ENCODE results near the gene ACAP3. TPM values are rescaled to one million over a fixed set of nuclear protein-coding genes. Genes with fewer than 3 reads are reported as not detected.
A peak's percentile ranks its signal among the peaks of the same experiment; 100 is the strongest.

The ACAP3 gene
- total and polyA plus RNA-seq, 2 experiments from 2014 or later: 8.1 to 31.9 TPM

DNA sequence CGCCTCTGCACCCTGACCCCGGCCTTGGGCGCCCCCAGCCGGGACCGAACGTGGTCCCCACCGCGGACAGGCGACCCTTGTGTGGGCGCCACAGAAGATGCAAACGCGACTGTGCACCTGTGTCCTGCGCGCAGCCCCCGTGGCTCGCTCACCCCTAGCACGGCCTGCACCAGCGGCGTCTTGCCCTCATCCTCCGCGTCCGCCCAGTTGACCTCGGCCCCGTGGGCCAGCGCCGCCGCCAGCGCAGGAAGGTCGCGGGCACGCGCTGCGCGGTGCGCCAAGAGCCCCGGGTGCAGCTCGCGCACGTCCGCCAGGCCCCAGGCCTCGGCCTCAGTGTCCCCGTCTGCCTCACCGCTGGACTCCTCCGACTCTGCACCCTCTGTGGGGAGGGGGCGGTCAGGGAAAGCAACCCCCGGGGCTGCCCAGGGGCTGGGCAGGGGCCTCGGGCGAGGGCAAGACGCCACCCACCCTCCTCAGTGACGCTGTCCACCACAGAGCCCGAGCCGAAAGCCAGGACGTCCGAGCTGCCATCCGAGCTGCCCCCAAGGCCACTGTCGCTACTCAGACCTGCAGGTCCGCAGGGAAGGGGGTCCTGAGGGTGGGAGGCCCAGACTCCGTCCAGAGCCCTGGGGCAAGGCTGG lies 13.4 kb downstream of the ACAP3 start:
- ATAC-seq (peak; percentile 15), DNase-seq (ENCODE audit: low spot score) (no peak)
- Histone ChIP-seq H3K36me3 (ENCODE audit: insufficient read depth) (no peaks in the 10 kb centered on the region), H3K4me3 (peak overlapping the region; percentile 59), H3K4me1 (ENCODE audit: insufficient read depth) (no peaks in the 10 kb centered on the region), H3K27ac (ENCODE audit: low read depth) (no peak overlapping the region), H3K4me2 (peak overlapping the region; percentile 73; the same call in 1 of the 2 replicates), H3F3A (replicated peaks; ENCODE audit: low read depth) (0 out of 2 replicates have a peak, but pooled peaks cover 9% of the 10 kb centered on the region), H4K20me1 (replicated peaks; ENCODE audit: insufficient read depth) (no peaks in the 10 kb centered on the region), H3K79me2 (replicated peaks; ENCODE audit: insufficient read depth) (no peaks in the 10 kb centered on the region), H2AFZ (peak overlapping the region; percentile 47; the same call in 1 of the 2 replicates), H3K9me2 (ENCODE audit: insufficient read depth) (no peaks in the 10 kb centered on the region), H3K27me3 (ENCODE audit: insufficient read depth) (no peaks in the 10 kb centered on the region)
- H3K4me1 Mint-ChIP-seq: peaks cover 4% of the 10 kb centered on the region; the same call in 1 of the 3 replicates
- no peak overlapping the region for H3K27ac Mint-ChIP-seq
- no peak overlapping the region for H3K4me3 Mint-ChIP-seq
- no peaks in the 10 kb centered on the region for H3K36me3 Mint-ChIP-seq (ENCODE audit: low read depth)
- peaks cover 3% of the 10 kb centered on the region; the same call in 2 of the 3 replicates for H3K9me3 Mint-ChIP-seq
- peaks cover 11% of the 10 kb centered on the region for H3K27me3 Mint-ChIP-seq (ENCODE audit: insufficient read depth, low read depth, poor library complexity)
- TF ChIP-seq, protein P1, sequence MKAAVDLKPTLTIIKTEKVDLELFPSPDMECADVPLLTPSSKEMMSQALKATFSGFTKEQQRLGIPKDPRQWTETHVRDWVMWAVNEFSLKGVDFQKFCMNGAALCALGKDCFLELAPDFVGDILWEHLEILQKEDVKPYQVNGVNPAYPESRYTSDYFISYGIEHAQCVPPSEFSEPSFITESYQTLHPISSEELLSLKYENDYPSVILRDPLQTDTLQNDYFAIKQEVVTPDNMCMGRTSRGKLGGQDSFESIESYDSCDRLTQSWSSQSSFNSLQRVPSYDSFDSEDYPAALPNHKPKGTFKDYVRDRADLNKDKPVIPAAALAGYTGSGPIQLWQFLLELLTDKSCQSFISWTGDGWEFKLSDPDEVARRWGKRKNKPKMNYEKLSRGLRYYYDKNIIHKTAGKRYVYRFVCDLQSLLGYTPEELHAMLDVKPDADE (IDR thresholded peaks at IDR 0.05): no peak
- no peak for TF ChIP-seq CREB1 (CRISPR knock-in tag; IDR thresholded peaks at IDR 0.05; ENCODE audit: low read depth)
- TF ChIP-seq, protein P2, sequence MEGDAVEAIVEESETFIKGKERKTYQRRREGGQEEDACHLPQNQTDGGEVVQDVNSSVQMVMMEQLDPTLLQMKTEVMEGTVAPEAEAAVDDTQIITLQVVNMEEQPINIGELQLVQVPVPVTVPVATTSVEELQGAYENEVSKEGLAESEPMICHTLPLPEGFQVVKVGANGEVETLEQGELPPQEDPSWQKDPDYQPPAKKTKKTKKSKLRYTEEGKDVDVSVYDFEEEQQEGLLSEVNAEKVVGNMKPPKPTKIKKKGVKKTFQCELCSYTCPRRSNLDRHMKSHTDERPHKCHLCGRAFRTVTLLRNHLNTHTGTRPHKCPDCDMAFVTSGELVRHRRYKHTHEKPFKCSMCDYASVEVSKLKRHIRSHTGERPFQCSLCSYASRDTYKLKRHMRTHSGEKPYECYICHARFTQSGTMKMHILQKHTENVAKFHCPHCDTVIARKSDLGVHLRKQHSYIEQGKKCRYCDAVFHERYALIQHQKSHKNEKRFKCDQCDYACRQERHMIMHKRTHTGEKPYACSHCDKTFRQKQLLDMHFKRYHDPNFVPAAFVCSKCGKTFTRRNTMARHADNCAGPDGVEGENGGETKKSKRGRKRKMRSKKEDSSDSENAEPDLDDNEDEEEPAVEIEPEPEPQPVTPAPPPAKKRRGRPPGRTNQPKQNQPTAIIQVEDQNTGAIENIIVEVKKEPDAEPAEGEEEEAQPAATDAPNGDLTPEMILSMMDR (conservative IDR thresholded peaks at IDR 0.05; ENCODE audit: low read depth in 2 of 2): 0 out of 4 replicates have a peak, but pooled peaks of 1 of the 2 experiments have one; percentile 7

DNA sequence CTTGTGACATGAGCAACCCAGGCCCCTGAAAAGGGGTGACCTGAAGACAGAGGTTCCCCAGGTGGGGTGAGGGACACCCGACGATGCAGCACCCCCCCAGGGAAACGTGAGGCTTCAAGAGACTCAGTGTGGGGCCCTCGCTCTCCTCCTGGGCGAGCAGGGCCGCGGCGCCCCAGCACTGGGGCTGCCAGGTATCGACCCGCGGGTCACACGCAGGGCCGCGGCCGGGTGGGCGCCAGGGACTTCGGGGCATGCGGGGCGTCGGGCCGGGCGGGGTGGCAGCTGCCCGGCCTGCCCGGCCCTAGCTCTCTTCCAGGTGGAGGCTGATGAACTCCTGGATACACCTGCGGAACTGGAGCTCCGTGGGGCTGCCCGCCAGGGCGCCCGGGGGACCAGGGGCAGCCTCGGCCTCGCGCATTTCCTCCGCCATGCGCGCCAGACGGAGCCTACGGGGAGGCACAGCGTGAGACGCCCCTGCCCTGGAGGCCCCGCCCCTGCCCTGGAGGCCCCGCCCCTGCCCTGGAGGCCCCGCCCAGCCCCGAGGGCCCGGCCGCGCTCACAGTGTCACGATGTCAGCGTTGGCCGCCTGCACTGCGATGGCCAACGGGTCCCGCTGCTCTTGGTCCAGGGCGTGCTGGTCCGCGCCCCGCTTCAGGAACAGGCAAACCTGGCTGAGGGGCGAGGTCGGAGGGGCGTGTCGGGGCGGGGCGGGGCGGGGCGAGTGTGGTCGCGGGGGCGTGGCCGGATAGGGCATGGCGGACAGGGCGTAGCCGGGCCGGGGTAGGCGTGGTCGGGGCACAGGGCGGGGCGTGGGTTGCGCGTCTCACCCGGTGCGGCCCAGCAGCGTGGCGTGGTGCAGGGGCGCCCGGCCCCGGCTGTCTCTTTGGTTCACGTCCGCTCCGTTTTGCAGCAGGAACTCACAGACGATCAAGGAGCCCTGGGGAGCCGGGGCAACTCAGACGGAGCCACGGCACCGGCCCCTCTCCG lies 14.2 kb downstream of the ACAP3 start:
- 0 out of 2 replicates have a peak, but pooled peaks cover 9% of the 10 kb centered on the region for H3F3A ChIP-seq (replicated peaks; ENCODE audit: low read depth)
- H3K79me2 ChIP-seq (replicated peaks; ENCODE audit: insufficient read depth): no peaks in the 10 kb centered on the region
- H3K4me2 ChIP-seq: peak overlapping the region; percentile 73; the same call in 1 of the 2 replicates
- H3K4me3 Mint-ChIP-seq: no peak overlapping the region
- H3K9me3 Mint-ChIP-seq: peaks cover 3% of the 10 kb centered on the region; the same call in 2 of the 3 replicates
- no peaks in the 10 kb centered on the region for H3K36me3 ChIP-seq (ENCODE audit: insufficient read depth)
- no peak overlapping the region for H3K27ac Mint-ChIP-seq
- peak overlapping the region; percentile 59 for H3K4me3 ChIP-seq
- no peaks in the 10 kb centered on the region for H3K9me2 ChIP-seq (ENCODE audit: insufficient read depth)
- no peaks in the 10 kb centered on the region for H3K4me1 ChIP-seq (ENCODE audit: insufficient read depth)
- peak; percentile 83 for DNase-seq (ENCODE audit: low spot score)
- no peak overlapping the region for H3K27ac ChIP-seq (ENCODE audit: low read depth)
- H3K36me3 Mint-ChIP-seq (ENCODE audit: low read depth): no peaks in the 10 kb centered on the region
- H4K20me1 ChIP-seq (replicated peaks; ENCODE audit: insufficient read depth): no peaks in the 10 kb centered on the region
- H3K4me1 Mint-ChIP-seq: peaks cover 4% of the 10 kb centered on the region; the same call in 1 of the 3 replicates
- H3K27me3 Mint-ChIP-seq (ENCODE audit: insufficient read depth, low read depth, poor library complexity): peaks cover 11% of the 10 kb centered on the region
- peak overlapping the region; percentile 47; the same call in 1 of the 2 replicates for H2AFZ ChIP-seq
- no peaks in the 10 kb centered on the region for H3K27me3 ChIP-seq (ENCODE audit: insufficient read depth)
- ATAC-seq: peak; percentile 69
- TF ChIP-seq, protein P3, sequence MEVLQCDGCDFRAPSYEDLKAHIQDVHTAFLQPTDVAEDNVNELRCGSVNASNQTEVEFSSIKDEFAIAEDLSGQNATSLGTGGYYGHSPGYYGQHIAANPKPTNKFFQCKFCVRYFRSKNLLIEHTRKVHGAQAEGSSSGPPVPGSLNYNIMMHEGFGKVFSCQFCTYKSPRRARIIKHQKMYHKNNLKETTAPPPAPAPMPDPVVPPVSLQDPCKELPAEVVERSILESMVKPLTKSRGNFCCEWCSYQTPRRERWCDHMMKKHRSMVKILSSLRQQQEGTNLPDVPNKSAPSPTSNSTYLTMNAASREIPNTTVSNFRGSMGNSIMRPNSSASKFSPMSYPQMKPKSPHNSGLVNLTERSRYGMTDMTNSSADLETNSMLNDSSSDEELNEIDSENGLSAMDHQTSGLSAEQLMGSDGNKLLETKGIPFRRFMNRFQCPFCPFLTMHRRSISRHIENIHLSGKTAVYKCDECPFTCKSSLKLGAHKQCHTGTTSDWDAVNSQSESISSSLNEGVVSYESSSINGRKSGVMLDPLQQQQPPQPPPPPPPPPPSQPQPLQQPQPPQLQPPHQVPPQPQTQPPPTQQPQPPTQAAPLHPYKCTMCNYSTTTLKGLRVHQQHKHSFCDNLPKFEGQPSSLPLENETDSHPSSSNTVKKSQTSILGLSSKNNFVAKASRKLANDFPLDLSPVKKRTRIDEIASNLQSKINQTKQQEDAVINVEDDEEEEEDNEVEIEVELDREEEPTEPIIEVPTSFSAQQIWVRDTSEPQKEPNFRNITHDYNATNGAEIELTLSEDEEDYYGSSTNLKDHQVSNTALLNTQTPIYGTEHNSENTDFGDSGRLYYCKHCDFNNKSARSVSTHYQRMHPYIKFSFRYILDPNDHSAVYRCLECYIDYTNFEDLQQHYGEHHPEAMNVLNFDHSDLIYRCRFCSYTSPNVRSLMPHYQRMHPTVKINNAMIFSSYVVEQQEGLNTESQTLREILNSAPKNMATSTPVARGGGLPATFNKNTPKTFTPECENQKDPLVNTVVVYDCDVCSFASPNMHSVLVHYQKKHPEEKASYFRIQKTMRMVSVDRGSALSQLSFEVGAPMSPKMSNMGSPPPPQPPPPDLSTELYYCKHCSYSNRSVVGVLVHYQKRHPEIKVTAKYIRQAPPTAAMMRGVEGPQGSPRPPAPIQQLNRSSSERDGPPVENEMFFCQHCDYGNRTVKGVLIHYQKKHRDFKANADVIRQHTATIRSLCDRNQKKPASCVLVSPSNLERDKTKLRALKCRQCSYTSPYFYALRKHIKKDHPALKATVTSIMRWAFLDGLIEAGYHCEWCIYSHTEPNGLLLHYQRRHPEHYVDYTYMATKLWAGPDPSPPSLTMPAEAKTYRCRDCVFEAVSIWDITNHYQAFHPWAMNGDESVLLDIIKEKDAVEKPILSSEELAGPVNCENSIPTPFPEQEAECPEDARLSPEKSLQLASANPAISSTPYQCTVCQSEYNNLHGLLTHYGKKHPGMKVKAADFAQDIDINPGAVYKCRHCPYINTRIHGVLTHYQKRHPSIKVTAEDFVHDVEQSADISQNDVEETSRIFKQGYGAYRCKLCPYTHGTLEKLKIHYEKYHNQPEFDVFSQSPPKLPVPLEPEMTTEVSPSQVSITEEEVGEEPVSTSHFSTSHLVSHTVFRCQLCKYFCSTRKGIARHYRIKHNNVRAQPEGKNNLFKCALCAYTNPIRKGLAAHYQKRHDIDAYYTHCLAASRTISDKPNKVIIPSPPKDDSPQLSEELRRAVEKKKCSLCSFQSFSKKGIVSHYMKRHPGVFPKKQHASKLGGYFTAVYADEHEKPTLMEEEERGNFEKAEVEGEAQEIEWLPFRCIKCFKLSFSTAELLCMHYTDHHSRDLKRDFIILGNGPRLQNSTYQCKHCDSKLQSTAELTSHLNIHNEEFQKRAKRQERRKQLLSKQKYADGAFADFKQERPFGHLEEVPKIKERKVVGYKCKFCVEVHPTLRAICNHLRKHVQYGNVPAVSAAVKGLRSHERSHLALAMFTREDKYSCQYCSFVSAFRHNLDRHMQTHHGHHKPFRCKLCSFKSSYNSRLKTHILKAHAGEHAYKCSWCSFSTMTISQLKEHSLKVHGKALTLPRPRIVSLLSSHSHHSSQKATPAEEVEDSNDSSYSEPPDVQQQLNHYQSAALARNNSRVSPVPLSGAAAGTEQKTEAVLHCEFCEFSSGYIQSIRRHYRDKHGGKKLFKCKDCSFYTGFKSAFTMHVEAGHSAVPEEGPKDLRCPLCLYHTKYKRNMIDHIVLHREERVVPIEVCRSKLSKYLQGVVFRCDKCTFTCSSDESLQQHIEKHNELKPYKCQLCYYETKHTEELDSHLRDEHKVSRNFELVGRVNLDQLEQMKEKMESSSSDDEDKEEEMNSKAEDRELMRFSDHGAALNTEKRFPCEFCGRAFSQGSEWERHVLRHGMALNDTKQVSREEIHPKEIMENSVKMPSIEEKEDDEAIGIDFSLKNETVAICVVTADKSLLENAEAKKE (CRISPR knock-in tag; IDR thresholded peaks at IDR 0.05): no peak
- TF ChIP-seq, protein P1 (IDR thresholded peaks at IDR 0.05): no peak

Measured in GM23338 (cell line).